ENCODE results near the gene PNPLA2.

Gene PNPLA2

GRCh38 chr11:844693-845644 lies 26.3 kb downstream of the PNPLA2 start:
- Histone ChIP-seq H3K27me3 (ENCODE audit: control insufficient read depth, insufficient read depth, low read length) (peaks cover 17% of the 10 kb centered on the region; the same call in 1 of the 2 replicates), H3K4me3 (ENCODE audit: low read depth, low read length) (peak overlapping the region; percentile 98), H3K4me1 (ENCODE audit: control insufficient read depth, insufficient read depth, low read length) (peaks cover 36% of the 10 kb centered on the region), H3K27ac (ENCODE audit: low read depth, low read length) (peak overlapping the region; percentile 61; the same call in 1 of the 2 replicates), H3K36me3 (ENCODE audit: control insufficient read depth, insufficient read depth, low read length) (peaks cover 12% of the 10 kb centered on the region), H3K9ac (ENCODE audit: low read length) (peak overlapping the region; percentile 59), H3K9me3 (ENCODE audit: control insufficient read depth, insufficient read depth, low read depth, low read length) (no peaks in the 10 kb centered on the region)

DNA sequence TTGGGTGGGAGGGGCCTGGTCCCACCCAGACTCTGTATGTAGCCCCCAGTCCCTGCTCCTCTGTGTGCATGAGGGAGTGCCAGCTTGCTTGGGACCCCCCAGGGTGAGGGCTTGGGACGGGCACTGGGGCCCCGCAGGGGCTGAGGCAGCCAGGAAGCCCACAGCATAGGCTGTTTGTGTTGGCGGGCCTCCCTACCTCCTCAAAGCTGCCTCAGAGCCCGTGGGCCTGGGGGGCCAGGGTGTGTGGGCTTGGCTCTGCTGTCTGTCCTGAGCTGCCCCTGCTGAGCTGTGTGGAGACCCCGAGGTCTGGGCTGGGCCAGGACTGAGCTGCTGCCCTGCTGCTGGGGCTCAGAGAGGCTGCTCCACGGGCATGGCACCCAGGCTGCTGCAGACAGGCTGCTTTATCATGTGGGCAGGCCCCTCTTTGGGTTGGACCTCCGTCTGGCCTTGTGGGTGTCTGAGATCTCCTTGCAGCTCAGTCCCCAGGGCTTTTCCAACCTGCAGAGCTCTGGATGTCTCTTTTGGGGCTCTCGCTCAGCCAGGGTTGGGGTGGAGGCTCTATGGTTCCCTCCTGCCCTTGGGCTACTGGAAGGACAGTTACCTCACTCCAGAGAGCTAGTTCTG lies 27.3 kb downstream of the PNPLA2 start:
- Histone ChIP-seq H3K9me3 (ENCODE audit: control insufficient read depth, insufficient read depth, low read depth, low read length) (no peaks in the 10 kb centered on the region), H3K27ac (ENCODE audit: low read depth, low read length) (0 out of 2 replicates have a peak overlapping the region, but pooled peaks have one; percentile 26), H3K4me3 (ENCODE audit: low read depth, low read length) (no peak overlapping the region), H3K36me3 (ENCODE audit: control insufficient read depth, insufficient read depth, low read length) (peaks cover 2% of the 10 kb centered on the region; the same call in 1 of the 2 replicates), H3K27me3 (ENCODE audit: control insufficient read depth, insufficient read depth, low read length) (peaks cover 27% of the 10 kb centered on the region; the same call in 1 of the 2 replicates), H3K9ac (ENCODE audit: low read length) (no peak overlapping the region), H3K4me1 (ENCODE audit: control insufficient read depth, insufficient read depth, low read length) (peaks cover 35% of the 10 kb centered on the region)

GRCh38 chr11:846496-847098 lies 27.9 kb downstream of the PNPLA2 start:
- H3K9me3 ChIP-seq (ENCODE audit: control insufficient read depth, insufficient read depth, low read depth, low read length), result no peaks in the 10 kb centered on the region
- no peak overlapping the region for H3K9ac ChIP-seq (ENCODE audit: low read length)
- peaks cover 37% of the 10 kb centered on the region for H3K4me1 ChIP-seq (ENCODE audit: control insufficient read depth, insufficient read depth, low read length)
- H3K27me3 ChIP-seq (ENCODE audit: control insufficient read depth, insufficient read depth, low read length), result peaks cover 30% of the 10 kb centered on the region; the same call in 1 of the 2 replicates
- H3K27ac ChIP-seq (ENCODE audit: low read depth, low read length), result no peak overlapping the region
- H3K36me3 ChIP-seq (ENCODE audit: control insufficient read depth, insufficient read depth, low read length), result no peaks in the 10 kb centered on the region
- no peak overlapping the region for H3K4me3 ChIP-seq (ENCODE audit: low read depth, low read length)

DNA sequence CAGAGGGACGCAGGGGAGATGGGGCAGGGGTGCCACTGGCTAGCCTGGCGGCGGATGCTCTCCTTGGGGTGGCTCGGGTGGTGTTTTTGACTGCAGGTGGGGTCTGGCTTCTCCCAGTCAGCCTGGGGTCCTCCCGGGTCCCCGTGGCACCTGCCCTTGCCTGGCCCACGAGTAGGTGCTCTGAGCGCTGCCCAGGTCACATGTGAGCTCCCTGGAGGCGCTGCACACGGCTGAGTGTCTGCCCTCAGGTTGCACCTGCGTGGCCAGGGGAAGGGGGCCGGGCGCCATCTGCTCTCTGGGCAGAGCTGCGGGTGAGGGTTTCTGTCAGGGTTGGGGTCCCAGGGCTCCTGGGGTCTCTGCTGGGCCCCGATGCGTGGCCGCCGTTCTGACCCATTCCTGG lies 29.2 kb downstream of the PNPLA2 start:
- no peak overlapping the region for H3K4me3 ChIP-seq (ENCODE audit: low read depth, low read length)
- H3K9ac ChIP-seq (ENCODE audit: low read length), result no peak overlapping the region
- H3K27ac ChIP-seq (ENCODE audit: low read depth, low read length), result no peak overlapping the region
- no peaks in the 10 kb centered on the region for H3K9me3 ChIP-seq (ENCODE audit: control insufficient read depth, insufficient read depth, low read depth, low read length)
- H3K4me1 ChIP-seq (ENCODE audit: control insufficient read depth, insufficient read depth, low read length), result peaks cover 39% of the 10 kb centered on the region
- no peaks in the 10 kb centered on the region for H3K36me3 ChIP-seq (ENCODE audit: control insufficient read depth, insufficient read depth, low read length)
- peaks cover 30% of the 10 kb centered on the region; the same call in 1 of the 2 replicates for H3K27me3 ChIP-seq (ENCODE audit: control insufficient read depth, insufficient read depth, low read length)

DNA sequence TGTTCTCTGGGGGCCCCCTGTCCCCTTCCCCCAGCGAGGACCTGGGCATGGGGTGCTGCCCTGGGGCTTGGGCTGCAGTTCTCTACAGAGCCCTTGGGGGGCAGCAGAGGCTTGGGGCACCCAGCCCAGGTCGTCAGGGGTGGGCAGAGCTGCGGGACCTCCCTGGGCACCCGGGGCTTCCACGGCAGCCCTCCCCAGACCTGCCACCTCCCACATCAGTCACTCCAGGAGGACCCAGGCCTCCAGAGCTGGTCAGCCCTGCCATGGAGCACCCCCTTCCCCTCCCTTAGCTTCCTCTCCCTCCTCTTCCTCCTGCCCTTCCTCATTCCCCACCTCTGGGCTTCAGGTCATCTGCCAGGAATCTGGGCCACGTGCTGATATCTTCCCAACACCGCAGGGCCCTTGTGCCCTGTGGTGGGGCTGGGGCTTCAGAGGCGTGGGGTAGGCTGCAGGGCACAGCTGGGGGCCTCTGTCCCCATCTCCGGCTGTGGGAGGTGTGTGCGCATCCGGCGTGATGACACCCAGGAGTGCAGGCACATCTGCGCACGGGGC lies 29.7 kb downstream of the PNPLA2 start:
- no peaks in the 10 kb centered on the region for H3K36me3 ChIP-seq (ENCODE audit: control insufficient read depth, insufficient read depth, low read length)
- peaks cover 41% of the 10 kb centered on the region for H3K4me1 ChIP-seq (ENCODE audit: control insufficient read depth, insufficient read depth, low read length)
- H3K4me3 ChIP-seq (ENCODE audit: low read depth, low read length), result peak overlapping the region; percentile 74
- H3K9me3 ChIP-seq (ENCODE audit: control insufficient read depth, insufficient read depth, low read depth, low read length), result no peaks in the 10 kb centered on the region
- H3K27ac ChIP-seq (ENCODE audit: low read depth, low read length), result no peak overlapping the region
- H3K9ac ChIP-seq (ENCODE audit: low read length), result no peak overlapping the region
- peaks cover 30% of the 10 kb centered on the region; the same call in 1 of the 2 replicates for H3K27me3 ChIP-seq (ENCODE audit: control insufficient read depth, insufficient read depth, low read length)

- Histone ChIP-seq H3K9me3 (ENCODE audit: control insufficient read depth, insufficient read depth, low read depth, low read length) (no peaks in the 10 kb centered on the region), H3K27ac (ENCODE audit: low read depth, low read length) (no peak overlapping the region), H3K9ac (ENCODE audit: low read length) (no peak overlapping the region)
Measured at GRCh38 chr11:849104-849824, 30.6 kb downstream of the PNPLA2 start.

GRCh38 chr11:849951-850774 lies 31.4 kb downstream of the PNPLA2 start:
- H3K9me3 ChIP-seq (ENCODE audit: control insufficient read depth, insufficient read depth, low read depth, low read length), result no peaks in the 10 kb centered on the region
- no peak overlapping the region for H3K27ac ChIP-seq (ENCODE audit: low read depth, low read length)
- H3K4me3 ChIP-seq (ENCODE audit: low read depth, low read length), result peak overlapping the region; percentile 68
- peaks cover 42% of the 10 kb centered on the region for H3K4me1 ChIP-seq (ENCODE audit: control insufficient read depth, insufficient read depth, low read length)
- H3K27me3 ChIP-seq (ENCODE audit: control insufficient read depth, insufficient read depth, low read length), result peaks cover 30% of the 10 kb centered on the region; the same call in 1 of the 2 replicates
- H3K9ac ChIP-seq (ENCODE audit: low read length), result no peak overlapping the region
- no peaks in the 10 kb centered on the region for H3K36me3 ChIP-seq (ENCODE audit: control insufficient read depth, insufficient read depth, low read length)

More at GRCh38 chr11:849104-849824, 30.6 kb downstream of the PNPLA2 start:
- H3K36me3 ChIP-seq (ENCODE audit: control insufficient read depth, insufficient read depth, low read length), result no peaks in the 10 kb centered on the region
- peak overlapping the region; percentile 74 for H3K4me3 ChIP-seq (ENCODE audit: low read depth, low read length)
- H3K27me3 ChIP-seq (ENCODE audit: control insufficient read depth, insufficient read depth, low read length), result peaks cover 30% of the 10 kb centered on the region; the same call in 1 of the 2 replicates
- H3K4me1 ChIP-seq (ENCODE audit: control insufficient read depth, insufficient read depth, low read length), result peaks cover 46% of the 10 kb centered on the region

DNA sequence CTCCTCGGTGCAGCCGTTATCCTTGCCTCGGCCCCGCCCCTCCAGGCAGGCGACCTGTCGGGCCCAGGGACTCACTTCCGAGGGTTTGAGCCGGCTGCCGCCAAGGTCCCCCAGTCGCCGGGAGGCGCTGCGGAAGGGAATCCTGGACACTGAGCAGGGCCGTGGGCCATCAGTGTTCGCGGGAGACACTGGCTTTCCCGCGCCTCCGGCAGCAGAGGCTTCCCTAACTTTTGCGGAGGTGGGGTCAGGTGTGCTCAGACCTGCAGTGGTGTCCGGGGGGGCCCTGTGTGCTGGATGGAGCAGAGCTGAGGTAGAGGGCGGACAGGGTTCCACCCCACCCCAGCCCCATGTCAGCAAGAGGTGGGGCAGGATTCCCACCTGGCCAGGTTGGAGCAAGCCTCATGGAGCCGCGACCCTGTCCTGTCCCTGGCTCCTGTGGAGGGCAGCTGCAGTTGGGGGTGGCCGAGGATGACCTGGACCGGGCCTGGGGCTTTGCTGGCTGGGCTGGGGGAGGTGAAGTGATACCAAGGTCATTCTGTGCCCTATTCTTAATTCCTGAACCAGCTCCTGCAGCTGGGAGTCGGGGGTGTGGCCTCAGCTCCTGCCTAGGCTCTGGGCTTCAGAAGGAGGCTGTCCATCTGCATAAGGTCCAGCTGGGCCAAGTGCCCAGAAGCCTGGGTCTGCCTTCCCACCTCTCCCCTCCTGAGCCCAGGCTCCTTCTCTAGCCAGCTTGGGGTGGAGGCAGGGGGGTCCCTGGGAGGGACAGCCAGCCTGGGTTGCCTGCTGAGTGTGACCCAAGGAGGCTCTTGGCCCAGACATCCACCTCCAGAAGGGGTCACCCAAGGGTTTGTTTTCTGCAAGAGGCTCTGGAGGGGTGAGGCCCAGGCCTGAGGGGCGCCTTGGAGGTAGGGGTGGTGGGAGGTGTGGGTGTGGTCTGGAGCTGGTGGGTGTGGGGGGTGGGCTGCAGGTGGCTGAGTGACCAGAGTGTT lies 32.4 kb downstream of the PNPLA2 start:
- Histone ChIP-seq H3K4me1 (ENCODE audit: control insufficient read depth, insufficient read depth, low read length) (peaks cover 34% of the 10 kb centered on the region), H3K27ac (ENCODE audit: low read depth, low read length) (no peak overlapping the region), H3K36me3 (ENCODE audit: control insufficient read depth, insufficient read depth, low read length) (no peaks in the 10 kb centered on the region), H3K9me3 (ENCODE audit: control insufficient read depth, insufficient read depth, low read depth, low read length) (no peaks in the 10 kb centered on the region), H3K9ac (ENCODE audit: low read length) (no peak overlapping the region), H3K4me3 (ENCODE audit: low read depth, low read length) (peak overlapping the region; percentile 68), H3K27me3 (ENCODE audit: control insufficient read depth, insufficient read depth, low read length) (peaks cover 30% of the 10 kb centered on the region; the same call in 1 of the 2 replicates)

GRCh38 chr11:852762-853161 lies 34.0 kb downstream of the PNPLA2 start:
- no peaks in the 10 kb centered on the region for H3K9me3 ChIP-seq (ENCODE audit: control insufficient read depth, insufficient read depth, low read depth, low read length)
- H3K27me3 ChIP-seq (ENCODE audit: control insufficient read depth, insufficient read depth, low read length), result peaks cover 24% of the 10 kb centered on the region; the same call in 1 of the 2 replicates
- no peak overlapping the region for H3K4me3 ChIP-seq (ENCODE audit: low read depth, low read length)
- H3K36me3 ChIP-seq (ENCODE audit: control insufficient read depth, insufficient read depth, low read length), result no peaks in the 10 kb centered on the region
- H3K4me1 ChIP-seq (ENCODE audit: control insufficient read depth, insufficient read depth, low read length), result peaks cover 36% of the 10 kb centered on the region
- no peak overlapping the region for H3K27ac ChIP-seq (ENCODE audit: low read depth, low read length)
- H3K9ac ChIP-seq (ENCODE audit: low read length), result no peak overlapping the region

All from HUES6 (cell line).